HCT116 (cell line): ENCODE results near the gene SYT9. TPM values are rescaled to one million over a fixed set of nuclear protein-coding genes. Genes with fewer than 3 reads are reported as not detected.

Experiments
- ATAC-seq: fragments of 200-7000 bp; cut with Tn5 transposase; 2 replicates; pipeline ENCODE4 v1.9.1; 2020; ENCODE audit warnings: mild to moderate bottlenecking, moderate library complexity
- BruUV-seq: library from RNA; stranded (reverse); fragments of 400-500 nt; replicated peaks from 2 replicates; lab custom pipeline; 2021; lab: Mats Ljungman, UMichigan
- CTCF ChIA-PET: fragments of 300-600 bp; sonication (Branson Sonifier 250); formaldehyde crosslinking; loops from one replicate; lab custom pipeline; 2021; ENCODE audit warnings: antibody characterized with exemption; lab: Charles Lee
- POLR2A ChIA-PET: fragments of 300-600, 350-600 bp; sonication (Branson Sonifier 250); formaldehyde crosslinking; loops from one replicate; lab custom pipeline; 2021; ENCODE audit warnings: antibody characterized with exemption; lab: Charles Lee
- RAD21 ChIA-PET, 2 experiments: fragments of 300-600 bp; sonication (Branson Sonifier 250); formaldehyde crosslinking; loops; one replicate each; lab custom pipeline; 2023; ENCODE audit warnings: low total read pairs in 2 of 2; ENCODE audit not compliant: uncharacterized antibody in 2 of 2, unreplicated experiment in 2 of 2, low non-redundant PET in 1 of 2; lab: Charles Lee
- DNase-seq: peaks from one replicate; pipeline ENCODE4 v3.0.0-alpha.2; 2010; ENCODE audit warnings: low read depth, low spot score
- H2AFZ ChIP-seq: fragments of 200-600 bp; shearing (Covaris generic), sonication (generic); 2 replicates; pipeline ENCODE4 v1.6.1; 2017; ENCODE audit warnings: low read depth, mixed run types, mixed read lengths, antibody characterized with exemption, low read length; ENCODE audit not compliant: poor library complexity, severe bottlenecking
- H3K27ac ChIP-seq: 2 replicates; pipeline ENCODE4 v1.5.1; 2012; ENCODE audit warnings: low read depth, low read length
- H3K27me3 ChIP-seq: fragments of 200-600 bp; sonication (generic); 2 replicates; pipeline ENCODE4 v1.6.1; 2016; ENCODE audit warnings: mixed run types, low read length, mixed read lengths; ENCODE audit not compliant: insufficient read depth
- H3K36me3 ChIP-seq, 2 experiments: fragments of 200-500 bp in 1 of 2; fragments of 200-600 bp in 1 of 2; sonication (Bioruptor generic) in 1 of 2; sonication (generic) in 1 of 2; 2 replicates each; pipeline versions ENCODE4 v1.5.1 to v1.6.1; 2014 to 2016; ENCODE audit warnings: low read length in 2 of 2, inconsistent platforms in 1 of 2, mixed read lengths in 1 of 2, mixed run types in 1 of 2; ENCODE audit not compliant: insufficient read depth in 2 of 2, control insufficient read depth in 1 of 2
- H3K4me1 ChIP-seq, 2 experiments: fragments of 200-600 bp in 1 of 2; sonication (generic) in 1 of 2; 2 replicates each; pipeline versions ENCODE4 v1.5.1 to v1.6.1; 2012 to 2017; ENCODE audit warnings: low read length in 2 of 2, inconsistent platforms in 1 of 2, mild to moderate bottlenecking in 1 of 2, mixed read lengths in 1 of 2, mixed run types in 1 of 2, moderate library complexity in 1 of 2; ENCODE audit not compliant: insufficient read depth in 2 of 2, control insufficient read depth in 1 of 2
- H3K4me2 ChIP-seq: fragments of 200-600 bp; sonication (generic); 2 replicates; pipeline ENCODE4 v1.6.1; 2017; ENCODE audit warnings: mixed run types, low read length, mixed read lengths
- H3K4me3 ChIP-seq, 2 experiments: fragments of 200-600 bp in 1 of 2; sonication (generic) in 1 of 2; replicated peaks in 1 of 2; 2 replicates each; pipeline ENCODE4 v1.5.1; 2011 to 2016; ENCODE audit warnings: low read length in 2 of 2, control low read depth in 1 of 2, low read depth in 1 of 2, mild to moderate bottlenecking in 1 of 2, mixed read lengths in 1 of 2, mixed run types in 1 of 2
- H3K79me2 ChIP-seq: fragments of 200-600 bp; sonication (generic); 2 replicates; pipeline ENCODE4 v1.6.1; 2017; ENCODE audit warnings: mild to moderate bottlenecking, mixed run types, low read length, moderate library complexity, mixed read lengths; ENCODE audit not compliant: insufficient read depth
- H3K9ac ChIP-seq: fragments of 200-600 bp; sonication (generic); 2 replicates; pipeline ENCODE4 v1.6.1; 2016; ENCODE audit warnings: low read length, mixed read lengths
- H3K9me2 ChIP-seq: fragments of 200-600 bp; sonication (generic), shearing (Covaris generic); 2 replicates; pipeline ENCODE4 v1.6.1; 2017; ENCODE audit warnings: mixed run types, mild to moderate bottlenecking, moderate library complexity; ENCODE audit not compliant: insufficient read depth
- H3K9me3 ChIP-seq, 2 experiments: fragments of 200-500 bp in 1 of 2; fragments of 200-600 bp in 1 of 2; sonication (Bioruptor generic) in 1 of 2; sonication (generic) in 1 of 2; 2 replicates each; pipeline ENCODE4 v1.6.1; 2014 to 2017; ENCODE audit warnings: low read length in 2 of 2, mixed read lengths in 2 of 2, inconsistent platforms in 1 of 2, low read depth in 1 of 2, mild to moderate bottlenecking in 1 of 2, mixed run types in 1 of 2, moderate library complexity in 1 of 2; ENCODE audit not compliant: control insufficient read depth in 1 of 2, insufficient read depth in 1 of 2
- H4K20me1 ChIP-seq: fragments of 200-600 bp; sonication (generic), shearing (Covaris generic); 2 replicates; pipeline ENCODE4 v1.6.1; 2017; ENCODE audit warnings: mixed run types, mild to moderate bottlenecking, moderate library complexity; ENCODE audit not compliant: insufficient read depth
- EGR1 ChIP-seq: IDR thresholded peaks from 2 replicates; pipeline ENCODE4 v1.6.1; 2012; ENCODE audit warnings: low read depth
- ELF1 ChIP-seq: IDR thresholded peaks from 2 replicates; pipeline ENCODE4 v1.6.1; 2012; ENCODE audit warnings: low read depth, borderline replicate concordance
- EZH2 ChIP-seq: fragments of 200-600 bp; sonication (generic); IDR thresholded peaks from 2 replicates; pipeline ENCODE4 v1.6.1; 2017; ENCODE audit warnings: antibody characterized with exemption, mixed run types
- EZH2phosphoT487 ChIP-seq: fragments of 200-600 bp; IDR thresholded peaks from 2 replicates; pipeline ENCODE4 v1.6.1; 2018; ENCODE audit warnings: antibody characterized with exemption, borderline replicate concordance
- FOSL1 ChIP-seq: IDR thresholded peaks from 2 replicates; pipeline ENCODE4 v1.6.1; 2012; ENCODE audit warnings: low read depth
- JUND ChIP-seq: IDR thresholded peaks from 2 replicates; pipeline ENCODE4 v1.6.1; 2012
- POLR2A ChIP-seq: IDR thresholded peaks from 2 replicates; pipeline ENCODE4 v1.7.0; 2011; ENCODE audit warnings: borderline replicate concordance; ENCODE audit not compliant: insufficient read depth, insufficient read length; ENCODE audit errors: extremely low read depth
- POLR2AphosphoS5 ChIP-seq: IDR thresholded peaks from 2 replicates; pipeline ENCODE4 v1.6.1; 2011; ENCODE audit warnings: mild to moderate bottlenecking, low read depth, low read length, moderate library complexity
- RAD21 ChIP-seq: IDR thresholded peaks from 2 replicates; pipeline ENCODE4 v1.6.1; 2012; ENCODE audit warnings: low read depth, mild to moderate bottlenecking
- SIN3A ChIP-seq: IDR thresholded peaks from 2 replicates; pipeline ENCODE4 v1.6.1; 2012; ENCODE audit warnings: low read depth
- SP1 ChIP-seq: IDR thresholded peaks from 2 replicates; pipeline ENCODE4 v1.6.1; 2012; ENCODE audit warnings: low read depth
- SRF ChIP-seq: IDR thresholded peaks from 2 replicates; pipeline ENCODE4 v1.6.1; 2012; ENCODE audit warnings: low read depth
- TCF7L2 ChIP-seq: IDR thresholded peaks from 2 replicates; pipeline ENCODE4 v1.7.0; 2011; ENCODE audit warnings: borderline replicate concordance, inconsistent platforms; ENCODE audit not compliant: insufficient read depth, insufficient read length; ENCODE audit errors: extremely low read depth
- ZFX ChIP-seq: fragments of 450-650 bp; IDR thresholded peaks from 2 replicates; pipeline ENCODE4 v1.6.1; 2017
- ZNF274 ChIP-seq: fragments of 200-500 bp; sonication (Bioruptor generic); IDR thresholded peaks from 2 replicates; pipeline ENCODE4 v1.6.1; 2014; ENCODE audit warnings: mild to moderate bottlenecking, low read depth, low read length, inconsistent platforms
- intact Hi-C: fragments of 100-400 bp; cut with micrococcal nuclease; formaldehyde crosslinking; loops from 2 replicates; pipeline ENCODE4 v1.10.0; 2022
- total RNA-seq: library from RNA; stranded (reverse); gene quantifications from one replicate; pipeline ENCODE4 v1.2.1, GENCODE V29; 2021; ENCODE audit not compliant: unreplicated experiment
- TF ChIP-seq, protein P1 (sequence below): IDR thresholded peaks from 2 replicates; pipeline ENCODE4 v1.6.1; 2012
- TF ChIP-seq, protein P2 (sequence below): IDR thresholded peaks from 2 replicates; pipeline ENCODE4 v1.6.1; 2012; ENCODE audit warnings: low read depth

Gene SYT9
- total RNA-seq, 1 experiment from 2014 or later, result not detected

DNA sequence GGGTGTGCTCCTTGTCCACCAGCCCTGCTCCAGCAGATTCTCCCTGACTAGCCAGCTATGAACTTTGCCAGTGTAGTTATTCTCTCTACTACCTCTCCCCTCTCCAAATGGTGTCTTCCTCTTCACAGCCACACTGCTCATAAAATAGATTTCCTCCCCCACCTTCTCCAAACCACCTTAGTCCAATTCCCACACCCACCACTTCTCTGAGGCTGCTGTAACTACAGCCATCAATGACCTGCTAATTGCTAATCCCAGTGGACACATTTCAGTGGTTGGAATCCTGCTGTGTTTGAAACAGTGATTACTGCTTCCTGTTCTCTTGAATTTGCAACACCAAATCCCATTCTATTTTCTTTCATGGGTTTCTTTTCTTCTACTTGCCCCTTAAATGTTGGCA lies 23.4 kb downstream of the SYT9 start:
- Histone ChIP-seq H3K9ac (no peak overlapping the region), H3K4me3 (no peak overlapping the region), H3K4me1 (no peaks in the 10 kb centered on the region), H3K36me3 (no peaks in the 10 kb centered on the region), H3K27me3 (peaks cover 16% of the 10 kb centered on the region; the same call in 1 of the 2 replicates), H3K4me2 (no peak overlapping the region), H2AFZ (no peak overlapping the region), H3K79me2 (no peaks in the 10 kb centered on the region), H3K27ac (no peak overlapping the region), H4K20me1 (no peaks in the 10 kb centered on the region), H3K9me3 (no peaks in the 10 kb centered on the region), H3K9me2 (no peaks in the 10 kb centered on the region)
- ChIA-PET RAD21 (no interaction called here), POLR2A (no interaction called here), CTCF (no interaction called here)
- intact Hi-C loops, result loop anchor here (10.0 kb wide), 1 partner anchor 460 kb away; no protein-coding TSS in a partner anchor
- ATAC-seq, result no peak
- no peak for DNase-seq
- TF ChIP-seq EZH2 (no peak), POLR2A (no peak), ZNF274 (no peak), SIN3A (no peak), ZFX (no peak), SP1 (no peak), TCF7L2 (no peak), SRF (no peak), FOSL1 (no peak), EGR1 (no peak), JUND (no peak), ELF1 (no peak), EZH2phosphoT487 (no peak), RAD21 (no peak), POLR2AphosphoS5 (no peak)
- TF ChIP-seq, protein P1, sequence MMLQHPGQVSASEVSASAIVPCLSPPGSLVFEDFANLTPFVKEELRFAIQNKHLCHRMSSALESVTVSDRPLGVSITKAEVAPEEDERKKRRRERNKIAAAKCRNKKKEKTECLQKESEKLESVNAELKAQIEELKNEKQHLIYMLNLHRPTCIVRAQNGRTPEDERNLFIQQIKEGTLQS, result no peak
- TF ChIP-seq, protein P2, sequence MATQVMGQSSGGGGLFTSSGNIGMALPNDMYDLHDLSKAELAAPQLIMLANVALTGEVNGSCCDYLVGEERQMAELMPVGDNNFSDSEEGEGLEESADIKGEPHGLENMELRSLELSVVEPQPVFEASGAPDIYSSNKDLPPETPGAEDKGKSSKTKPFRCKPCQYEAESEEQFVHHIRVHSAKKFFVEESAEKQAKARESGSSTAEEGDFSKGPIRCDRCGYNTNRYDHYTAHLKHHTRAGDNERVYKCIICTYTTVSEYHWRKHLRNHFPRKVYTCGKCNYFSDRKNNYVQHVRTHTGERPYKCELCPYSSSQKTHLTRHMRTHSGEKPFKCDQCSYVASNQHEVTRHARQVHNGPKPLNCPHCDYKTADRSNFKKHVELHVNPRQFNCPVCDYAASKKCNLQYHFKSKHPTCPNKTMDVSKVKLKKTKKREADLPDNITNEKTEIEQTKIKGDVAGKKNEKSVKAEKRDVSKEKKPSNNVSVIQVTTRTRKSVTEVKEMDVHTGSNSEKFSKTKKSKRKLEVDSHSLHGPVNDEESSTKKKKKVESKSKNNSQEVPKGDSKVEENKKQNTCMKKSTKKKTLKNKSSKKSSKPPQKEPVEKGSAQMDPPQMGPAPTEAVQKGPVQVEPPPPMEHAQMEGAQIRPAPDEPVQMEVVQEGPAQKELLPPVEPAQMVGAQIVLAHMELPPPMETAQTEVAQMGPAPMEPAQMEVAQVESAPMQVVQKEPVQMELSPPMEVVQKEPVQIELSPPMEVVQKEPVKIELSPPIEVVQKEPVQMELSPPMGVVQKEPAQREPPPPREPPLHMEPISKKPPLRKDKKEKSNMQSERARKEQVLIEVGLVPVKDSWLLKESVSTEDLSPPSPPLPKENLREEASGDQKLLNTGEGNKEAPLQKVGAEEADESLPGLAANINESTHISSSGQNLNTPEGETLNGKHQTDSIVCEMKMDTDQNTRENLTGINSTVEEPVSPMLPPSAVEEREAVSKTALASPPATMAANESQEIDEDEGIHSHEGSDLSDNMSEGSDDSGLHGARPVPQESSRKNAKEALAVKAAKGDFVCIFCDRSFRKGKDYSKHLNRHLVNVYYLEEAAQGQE, result no peak
- BruUV-seq, result no TSS peak
